BLaER1 (cell line): ENCODE results near the gene OTX1.

Experiments
- H3K27ac ChIP-seq: shearing (Covaris generic); formaldehyde crosslinking; 2 replicates; pipeline ENCODE4 v1.8.1; 2022
- H3K27me3 ChIP-seq: shearing (Covaris generic); formaldehyde crosslinking; 2 replicates; pipeline ENCODE4 v1.8.1; 2022
- H3K36me3 ChIP-seq: shearing (Covaris generic); formaldehyde crosslinking; 2 replicates; pipeline ENCODE4 v1.8.1; 2022
- H3K4me1 ChIP-seq: shearing (Covaris generic); formaldehyde crosslinking; 2 replicates; pipeline ENCODE4 v1.8.1; 2022
- H3K4me2 ChIP-seq: shearing (Covaris generic); formaldehyde crosslinking; 2 replicates; pipeline ENCODE4 v1.8.1; 2022
- H3K4me3 ChIP-seq: shearing (Covaris generic); formaldehyde crosslinking; 2 replicates; pipeline ENCODE4 v1.8.1; 2022
- H3K9ac ChIP-seq: shearing (Covaris generic); formaldehyde crosslinking; 2 replicates; pipeline ENCODE4 v1.8.1; 2022
- H3K9me3 ChIP-seq: shearing (Covaris generic); formaldehyde crosslinking; 2 replicates; pipeline ENCODE4 v1.8.1; 2022
- H4K20me1 ChIP-seq: shearing (Covaris generic); formaldehyde crosslinking; 2 replicates; pipeline ENCODE4 v1.8.1; 2022
- Cebpa-rat ChIP-seq: shearing (Covaris generic); IDR thresholded peaks from 2 replicates; pipeline ENCODE4 v1.8.1; 2022

The OTX1 gene

DNA sequence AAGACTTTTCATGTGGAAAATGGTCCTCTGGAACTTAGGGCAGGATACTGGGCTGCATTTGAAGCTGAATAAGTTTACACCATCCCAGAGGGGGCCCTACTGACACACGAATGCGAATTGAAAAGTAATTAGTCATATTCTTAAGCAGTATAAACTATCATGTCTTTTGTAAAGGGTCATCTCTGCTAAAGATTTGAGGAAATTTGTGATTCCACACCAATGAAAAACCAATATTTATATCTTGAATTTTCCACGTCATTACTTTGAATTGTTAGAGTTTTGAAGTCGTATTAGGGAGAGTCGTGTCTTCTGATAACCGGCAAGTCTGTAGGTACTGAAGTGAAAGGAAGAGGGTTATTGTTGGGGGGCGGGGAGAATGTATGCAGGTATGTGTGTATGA, 4.1 kb upstream of the OTX1 start:
- Histone ChIP-seq H3K27me3 (peaks cover 74% of the 10 kb centered on the region), H4K20me1 (peaks cover 75% of the 10 kb centered on the region), H3K4me1 (peaks cover 18% of the 10 kb centered on the region), H3K9me3 (peaks cover 3% of the 10 kb centered on the region; the same call in 1 of the 2 replicates), H3K4me2 (no peak overlapping the region), H3K9ac (no peak overlapping the region), H3K4me3 (no peak overlapping the region), H3K27ac (no peak overlapping the region), H3K36me3 (0 out of 2 replicates have a peak, but pooled peaks cover 5% of the 10 kb centered on the region)
- no peak for TF ChIP-seq Cebpa-rat

DNA sequence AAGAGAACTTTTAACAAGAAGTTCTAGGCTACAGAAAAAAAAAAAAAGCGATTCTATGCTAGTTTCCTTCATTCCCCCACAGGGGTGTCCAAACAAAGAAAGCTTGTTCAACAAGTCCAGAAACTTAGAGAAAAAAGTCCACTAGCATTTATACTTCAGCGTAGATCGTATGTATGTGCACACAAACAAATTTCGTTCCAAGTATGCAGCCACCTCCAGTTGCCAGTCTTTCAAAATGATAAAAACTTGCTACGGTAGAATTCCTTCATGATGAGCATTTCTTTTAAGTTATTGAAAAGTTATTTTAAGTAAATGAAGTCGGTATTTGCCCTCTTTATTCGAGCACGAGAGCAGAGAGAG, 3.7 kb upstream of the OTX1 start:
- no peak overlapping the region for H3K9ac ChIP-seq
- H3K27me3 ChIP-seq, result peaks cover 78% of the 10 kb centered on the region
- 0 out of 2 replicates have a peak overlapping the region, but pooled peaks have one; percentile 6 for H3K4me3 ChIP-seq
- peaks cover 79% of the 10 kb centered on the region for H4K20me1 ChIP-seq
- 0 out of 2 replicates have a peak, but pooled peaks cover 5% of the 10 kb centered on the region for H3K36me3 ChIP-seq
- H3K27ac ChIP-seq, result no peak overlapping the region
- no peak for TF ChIP-seq Cebpa-rat
- no peak overlapping the region for H3K4me2 ChIP-seq
- H3K9me3 ChIP-seq, result peaks cover 7% of the 10 kb centered on the region; the same call in 1 of the 2 replicates
- H3K4me1 ChIP-seq, result peaks cover 18% of the 10 kb centered on the region

DNA sequence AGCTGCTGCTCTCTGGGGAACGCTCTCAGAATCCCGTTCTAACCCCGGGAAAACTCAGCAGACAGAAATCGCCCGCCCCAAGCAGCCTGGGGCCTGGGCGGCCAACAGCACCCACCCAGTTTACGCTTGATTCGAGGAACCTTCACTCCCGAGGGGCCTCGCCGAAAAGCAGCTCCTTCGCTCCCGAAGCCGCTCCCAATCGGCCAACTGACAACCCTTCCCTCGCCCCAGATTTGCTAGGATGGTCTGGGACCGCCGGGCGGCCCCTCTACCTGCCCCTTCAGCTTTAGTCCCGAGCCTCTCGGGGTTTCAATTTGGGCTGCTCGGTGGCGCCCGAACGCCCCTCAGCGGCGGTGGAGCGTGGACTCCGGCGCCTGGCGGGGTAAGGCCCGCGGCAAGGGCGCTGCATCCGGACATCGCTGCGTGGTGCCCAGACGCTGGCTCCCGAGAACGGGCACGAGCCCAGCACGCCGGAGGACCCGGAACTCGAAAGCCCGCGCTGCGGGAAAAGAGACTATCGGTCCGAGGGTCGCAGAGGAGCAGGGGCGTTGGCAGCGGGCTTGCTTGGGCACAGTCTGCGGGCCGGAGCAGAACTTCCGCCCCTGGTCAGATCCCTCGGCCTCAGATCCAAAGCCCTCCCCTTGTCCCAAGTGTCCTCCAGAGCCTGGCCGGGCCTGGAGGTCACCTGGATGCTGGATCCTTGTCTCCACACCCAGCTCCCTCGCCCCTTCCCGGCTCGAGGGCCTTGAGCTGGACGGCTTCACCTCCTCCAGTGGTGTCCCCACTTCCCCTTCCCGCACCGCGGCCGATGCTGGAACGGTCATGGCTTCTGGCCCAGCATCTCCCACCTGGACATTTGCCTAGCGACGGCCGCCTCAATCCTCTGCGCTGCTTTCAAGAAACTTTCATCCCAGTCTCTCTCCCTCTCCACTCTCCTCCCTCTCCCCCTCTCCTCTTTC, 3.0 kb upstream of the OTX1 start:
- TF ChIP-seq Cebpa-rat, result no peak
- peak overlapping the region; percentile 0; the same call in 1 of the 2 replicates for H3K4me2 ChIP-seq
- no peak overlapping the region for H3K9ac ChIP-seq
- 0 out of 2 replicates have a peak, but pooled peaks cover 5% of the 10 kb centered on the region for H3K36me3 ChIP-seq
- no peak overlapping the region for H3K27ac ChIP-seq
- H3K27me3 ChIP-seq, result peaks cover 84% of the 10 kb centered on the region
- peaks cover 18% of the 10 kb centered on the region for H3K4me1 ChIP-seq
- H4K20me1 ChIP-seq, result peaks cover 86% of the 10 kb centered on the region
- 0 out of 2 replicates have a peak overlapping the region, but pooled peaks have one; percentile 6 for H3K4me3 ChIP-seq
- H3K9me3 ChIP-seq, result peaks cover 14% of the 10 kb centered on the region; the same call in 1 of the 2 replicates

DNA sequence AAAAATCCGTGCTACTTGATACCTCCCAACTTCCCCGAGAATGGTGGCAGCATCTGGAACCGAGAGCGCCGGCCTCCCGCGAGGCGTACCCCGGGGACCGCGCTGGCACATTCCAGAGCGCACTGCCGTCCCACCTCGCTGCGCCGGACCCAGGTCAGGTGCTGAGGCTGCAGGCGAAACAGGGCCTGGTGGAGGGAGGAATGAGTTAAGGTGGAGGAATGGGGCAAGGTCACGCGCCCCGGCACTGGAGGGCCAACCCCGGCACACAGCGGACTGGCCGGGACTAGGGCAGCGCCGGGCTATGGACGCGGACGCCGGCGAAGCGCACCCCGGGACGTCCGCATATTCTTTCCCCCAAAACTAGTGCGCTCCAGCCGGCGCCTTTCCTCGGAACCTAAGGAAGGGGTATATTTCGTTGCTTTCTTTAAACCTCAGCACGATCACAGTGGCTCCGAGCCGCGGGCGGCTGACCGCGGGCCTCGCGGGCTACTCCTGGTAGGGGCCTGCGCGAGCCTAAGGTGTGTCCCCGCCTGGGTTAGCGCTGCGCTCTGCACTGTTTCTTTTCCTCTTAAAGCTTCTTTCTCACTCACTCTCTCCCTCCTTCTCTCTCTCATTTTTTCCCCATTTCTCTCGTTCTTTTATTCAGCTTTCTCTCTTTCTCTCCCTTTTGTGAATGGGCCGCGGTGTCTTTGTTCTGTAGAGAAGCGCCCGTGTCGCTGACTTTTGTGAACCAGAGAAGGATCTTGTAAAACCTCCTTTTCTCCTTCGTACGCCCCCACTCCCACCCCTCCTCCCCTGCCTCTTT, 2.1 kb upstream of the OTX1 start:
- Histone ChIP-seq H3K27ac (no peak overlapping the region), H4K20me1 (peaks cover 95% of the 10 kb centered on the region), H3K27me3 (peaks cover 94% of the 10 kb centered on the region), H3K36me3 (0 out of 2 replicates have a peak, but pooled peaks cover 5% of the 10 kb centered on the region), H3K9me3 (peaks cover 17% of the 10 kb centered on the region; the same call in 1 of the 2 replicates), H3K4me2 (no peak overlapping the region), H3K9ac (no peak overlapping the region), H3K4me3 (no peak overlapping the region), H3K4me1 (peaks cover 18% of the 10 kb centered on the region)
- no peak for TF ChIP-seq Cebpa-rat

DNA sequence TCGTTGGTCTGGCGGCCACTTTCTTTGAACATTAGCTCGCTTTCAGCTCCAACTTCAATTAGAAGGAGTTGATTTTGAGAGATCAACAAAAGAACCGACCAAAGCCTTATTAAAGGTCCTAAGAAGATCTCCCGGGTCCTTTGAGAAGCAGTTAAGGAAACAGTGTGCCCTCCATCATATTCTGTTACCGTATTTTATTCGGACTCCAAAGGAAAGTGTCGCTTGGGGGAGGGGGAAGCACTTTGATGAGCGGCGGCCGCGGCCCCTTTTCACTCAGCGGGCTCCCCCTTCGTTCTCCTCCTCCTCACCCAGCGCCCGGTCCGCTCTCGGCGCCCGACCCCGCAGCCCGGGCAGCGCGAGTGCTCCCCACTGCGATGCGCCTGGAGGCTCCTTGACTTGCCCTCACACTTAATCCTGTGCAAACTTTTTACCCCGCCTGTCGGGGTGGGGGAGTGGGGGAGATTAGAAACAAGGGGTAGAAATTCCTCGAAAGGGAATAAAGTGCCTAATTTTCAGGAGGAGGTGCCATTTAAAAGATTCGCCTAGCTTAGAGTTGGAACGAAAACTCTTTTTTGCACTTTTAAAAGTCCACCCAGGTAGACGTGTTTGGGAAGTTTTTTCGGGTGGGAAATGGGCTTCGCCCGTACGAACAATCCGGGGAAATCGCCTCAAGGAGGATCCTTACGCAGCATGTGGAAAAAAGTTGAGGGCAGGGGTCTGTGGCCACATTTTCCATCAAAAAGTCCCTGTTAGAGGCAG, 1.2 kb upstream of the OTX1 start:
- Histone ChIP-seq H3K36me3 (0 out of 2 replicates have a peak, but pooled peaks cover 5% of the 10 kb centered on the region), H3K9ac (no peak overlapping the region), H3K4me1 (peaks cover 18% of the 10 kb centered on the region), H3K4me3 (peak overlapping the region; percentile 65), H3K27ac (no peak overlapping the region), H3K27me3 (peaks cover 100% of the 10 kb centered on the region), H3K9me3 (peaks cover 26% of the 10 kb centered on the region), H4K20me1 (peaks cover 99% of the 10 kb centered on the region), H3K4me2 (peak overlapping the region; percentile 93)
- no peak for TF ChIP-seq Cebpa-rat

DNA sequence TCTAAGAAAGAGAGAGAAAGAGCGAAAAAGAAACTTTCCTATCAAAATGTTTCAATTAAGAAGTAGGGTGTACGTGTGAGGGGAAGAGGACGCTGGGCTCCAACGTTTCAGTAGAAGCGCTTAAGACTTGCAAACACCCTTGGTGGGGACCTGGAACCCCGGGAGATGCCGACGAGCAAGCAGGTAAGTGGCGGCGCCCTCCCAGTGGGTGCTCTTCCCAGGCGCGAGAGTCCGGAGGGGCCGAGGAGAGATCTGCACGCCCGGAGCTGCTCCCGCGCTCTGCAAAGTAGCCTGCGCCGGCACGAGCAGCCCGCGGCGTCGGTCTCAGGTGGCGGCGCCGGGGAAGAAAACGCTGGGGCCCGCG, 678 bp upstream of the OTX1 start:
- Histone ChIP-seq H3K27me3 (peaks cover 100% of the 10 kb centered on the region), H3K4me1 (peaks cover 18% of the 10 kb centered on the region), H3K4me2 (peak overlapping the region; percentile 93), H3K4me3 (peak overlapping the region; percentile 65), H3K27ac (no peak overlapping the region), H3K9ac (no peak overlapping the region), H3K9me3 (peaks cover 31% of the 10 kb centered on the region), H3K36me3 (0 out of 2 replicates have a peak, but pooled peaks cover 4% of the 10 kb centered on the region), H4K20me1 (peaks cover 99% of the 10 kb centered on the region)
- TF ChIP-seq Cebpa-rat, result no peak

DNA sequence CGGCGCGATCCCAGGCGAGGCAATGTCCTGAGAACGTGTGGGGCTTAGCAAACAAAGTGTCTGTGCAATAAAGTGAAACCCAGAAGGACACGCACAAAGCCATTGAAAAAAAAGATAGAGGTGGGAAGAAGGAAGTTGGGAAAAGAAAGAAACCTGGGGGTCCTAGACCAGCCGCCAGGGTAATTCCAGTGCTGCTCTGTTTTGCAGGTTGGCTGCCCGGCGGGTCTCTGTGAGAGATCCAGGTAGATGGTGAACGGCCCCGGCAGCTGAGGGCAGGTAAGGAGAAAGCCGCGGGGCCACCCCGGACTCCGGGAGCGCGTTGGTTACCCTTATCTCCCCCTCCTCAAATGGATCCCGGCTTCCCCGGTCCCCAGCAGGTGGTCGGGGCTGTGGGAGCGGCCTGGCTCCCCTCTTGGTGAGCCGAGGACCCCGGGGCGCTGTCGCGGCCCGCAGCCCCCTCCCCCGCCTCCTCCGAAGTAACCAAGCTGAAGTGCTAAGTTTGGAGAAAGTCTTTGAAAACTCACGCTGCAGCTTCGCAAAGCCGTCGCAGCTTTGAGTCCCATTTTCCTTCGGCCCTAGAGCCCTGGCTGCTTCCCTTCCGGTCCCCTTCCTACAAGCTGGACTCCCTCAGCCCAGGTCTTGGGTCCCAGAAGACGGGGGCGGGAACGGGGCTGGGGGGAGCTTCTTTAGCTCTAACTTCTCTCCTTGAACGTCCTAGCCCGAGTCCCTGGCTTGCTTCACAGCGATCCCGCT, 588 bp downstream of the OTX1 start:
- no peak for TF ChIP-seq Cebpa-rat
- H3K9me3 ChIP-seq, result peaks cover 44% of the 10 kb centered on the region
- no peak overlapping the region for H3K27ac ChIP-seq
- H4K20me1 ChIP-seq, result peaks cover 99% of the 10 kb centered on the region
- H3K9ac ChIP-seq, result no peak overlapping the region
- peak overlapping the region; percentile 65 for H3K4me3 ChIP-seq
- peaks cover 18% of the 10 kb centered on the region for H3K4me1 ChIP-seq
- no peaks in the 10 kb centered on the region for H3K36me3 ChIP-seq
- H3K27me3 ChIP-seq, result peaks cover 100% of the 10 kb centered on the region
- H3K4me2 ChIP-seq, result peak overlapping the region; percentile 93

DNA sequence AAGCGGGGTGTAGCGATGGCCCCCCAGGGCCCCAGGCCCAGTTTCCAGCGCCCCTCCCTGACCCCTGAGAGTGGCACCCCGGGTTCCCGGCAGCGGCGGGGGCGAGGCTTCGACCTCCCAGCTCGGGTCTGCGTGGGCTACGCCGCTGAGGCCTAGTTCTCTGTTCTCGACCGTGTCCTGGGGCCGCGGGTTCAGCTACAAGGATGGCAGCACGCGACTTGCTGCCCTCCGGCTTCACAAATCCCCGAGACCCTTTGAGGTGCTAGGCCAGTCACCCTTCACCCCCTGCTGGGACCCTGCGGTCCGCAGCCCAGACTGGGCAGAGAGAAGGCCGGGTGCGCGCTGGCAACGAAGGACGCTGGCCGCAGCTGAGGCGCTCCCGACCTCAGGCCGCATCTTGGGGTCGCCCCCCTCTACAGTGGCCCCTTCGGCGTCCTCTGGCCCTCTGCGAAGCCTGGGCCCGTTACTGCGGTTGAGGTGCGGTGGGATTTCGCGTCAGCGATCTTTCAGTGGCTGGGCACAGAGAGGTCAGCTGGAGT, 1.2 kb downstream of the OTX1 start:
- no peaks in the 10 kb centered on the region for H3K36me3 ChIP-seq
- H3K27ac ChIP-seq, result no peak overlapping the region
- peaks cover 100% of the 10 kb centered on the region for H3K27me3 ChIP-seq
- H3K4me2 ChIP-seq, result no peak overlapping the region
- H3K9ac ChIP-seq, result no peak overlapping the region
- H3K4me1 ChIP-seq, result peaks cover 18% of the 10 kb centered on the region
- H4K20me1 ChIP-seq, result peaks cover 99% of the 10 kb centered on the region
- TF ChIP-seq Cebpa-rat, result no peak
- H3K9me3 ChIP-seq, result peaks cover 45% of the 10 kb centered on the region
- no peak overlapping the region for H3K4me3 ChIP-seq
